WI38 (cell line): ENCODE results near the gene MC1R.
A peak's percentile ranks its signal among the peaks of the same experiment; 100 is the strongest.
"Not testable (repeated sequence)": the region's sequence is repeated elsewhere in the genome, so short reads cannot be mapped to it uniquely, and the experiment has no call there.

Source experiments
- H3K4me3 ChIP-seq: 2 replicates; pipeline ENCODE4 v1.5.1; 2011; ENCODE audit warnings: low read depth, mild to moderate bottlenecking, control low read depth, low read length
- CTCF ChIP-seq: IDR thresholded peaks from 2 replicates; pipeline ENCODE4 v1.5.1; 2012; ENCODE audit warnings: low read depth, mild to moderate bottlenecking, control low read depth, low read length

MC1R gene

DNA sequence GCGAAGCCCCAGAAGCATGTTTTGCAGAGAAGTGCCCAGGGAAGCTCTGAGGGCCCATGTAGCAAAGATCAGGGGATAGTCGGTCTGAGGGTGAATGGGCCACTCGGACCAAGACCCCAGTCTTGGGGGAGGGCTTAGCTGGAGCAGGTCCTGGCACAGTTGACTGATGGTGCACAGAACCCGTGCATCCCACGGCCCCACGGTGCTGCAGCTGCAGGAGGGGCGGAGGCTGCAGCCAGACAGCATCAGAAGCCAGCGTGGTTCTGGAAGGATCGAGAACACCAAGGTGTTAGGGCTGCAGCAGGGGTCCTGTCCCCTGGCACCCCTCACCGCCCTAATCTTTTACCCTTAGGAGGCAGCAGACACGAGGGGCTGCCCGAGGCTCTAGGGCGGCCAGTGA, 6.5 kb upstream of the MC1R start:
- no peak for TF ChIP-seq CTCF

GRCh38 chr16:89912627-89913026, 6.0 kb upstream of the MC1R start:
- no peak overlapping the region for H3K4me3 ChIP-seq
- no peak for TF ChIP-seq CTCF

More for the DNA sequence above, 6.5 kb upstream of the MC1R start:
- no peak overlapping the region for H3K4me3 ChIP-seq

DNA sequence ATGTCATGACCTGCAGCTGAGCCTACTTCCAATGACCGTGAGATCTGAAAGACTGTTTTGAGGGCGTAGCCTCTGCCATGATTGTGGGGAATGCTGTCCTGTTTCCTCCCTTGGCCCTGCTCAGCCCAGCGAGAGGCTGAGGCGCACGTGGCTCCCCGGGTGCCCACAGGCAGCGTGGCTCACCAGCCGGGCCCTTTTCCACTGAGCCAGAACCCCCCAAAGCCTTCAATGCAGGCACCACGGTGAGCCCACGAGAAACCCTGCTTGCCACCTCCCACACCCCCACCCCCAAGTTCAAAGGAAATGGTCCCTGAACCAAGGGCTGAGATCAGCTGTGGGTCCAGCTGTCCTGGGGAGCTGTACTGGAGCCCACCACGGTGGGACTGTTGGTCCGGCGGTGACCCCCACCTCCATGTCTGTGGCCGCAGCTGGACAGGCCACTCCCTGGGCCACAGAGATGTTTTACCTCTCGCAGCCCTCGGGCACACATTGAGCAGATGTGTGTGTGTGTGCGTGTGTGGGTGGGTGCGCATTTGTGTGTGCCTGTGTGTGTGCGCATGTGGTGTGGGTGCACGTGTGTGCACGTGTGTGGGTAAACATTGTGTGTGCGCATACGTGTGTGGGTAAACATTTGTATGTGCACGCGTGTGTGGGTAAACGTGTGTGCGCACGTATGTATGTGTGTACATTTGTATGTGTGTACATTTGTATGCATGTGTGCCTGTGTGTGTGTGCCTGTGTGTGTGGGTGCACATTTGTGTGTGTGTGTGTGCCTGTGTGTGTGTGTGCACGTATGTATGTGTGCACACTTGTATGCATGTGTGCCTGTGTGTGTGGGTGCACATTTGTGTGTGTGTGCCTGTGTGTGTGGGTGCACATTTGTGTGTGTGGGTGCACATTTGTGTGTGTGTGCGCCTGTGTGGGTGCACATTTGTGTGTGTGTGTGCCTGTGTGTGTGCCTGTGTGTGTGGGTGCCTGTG, 5.0 kb upstream of the MC1R start:
- TF ChIP-seq CTCF = no peak
- no peak overlapping the region for H3K4me3 ChIP-seq

- not testable (repeated sequence) for H3K4me3 ChIP-seq
These were observed 3.9 kb upstream of the MC1R start for GRCh38 chr16:89914642-89915285.

DNA sequence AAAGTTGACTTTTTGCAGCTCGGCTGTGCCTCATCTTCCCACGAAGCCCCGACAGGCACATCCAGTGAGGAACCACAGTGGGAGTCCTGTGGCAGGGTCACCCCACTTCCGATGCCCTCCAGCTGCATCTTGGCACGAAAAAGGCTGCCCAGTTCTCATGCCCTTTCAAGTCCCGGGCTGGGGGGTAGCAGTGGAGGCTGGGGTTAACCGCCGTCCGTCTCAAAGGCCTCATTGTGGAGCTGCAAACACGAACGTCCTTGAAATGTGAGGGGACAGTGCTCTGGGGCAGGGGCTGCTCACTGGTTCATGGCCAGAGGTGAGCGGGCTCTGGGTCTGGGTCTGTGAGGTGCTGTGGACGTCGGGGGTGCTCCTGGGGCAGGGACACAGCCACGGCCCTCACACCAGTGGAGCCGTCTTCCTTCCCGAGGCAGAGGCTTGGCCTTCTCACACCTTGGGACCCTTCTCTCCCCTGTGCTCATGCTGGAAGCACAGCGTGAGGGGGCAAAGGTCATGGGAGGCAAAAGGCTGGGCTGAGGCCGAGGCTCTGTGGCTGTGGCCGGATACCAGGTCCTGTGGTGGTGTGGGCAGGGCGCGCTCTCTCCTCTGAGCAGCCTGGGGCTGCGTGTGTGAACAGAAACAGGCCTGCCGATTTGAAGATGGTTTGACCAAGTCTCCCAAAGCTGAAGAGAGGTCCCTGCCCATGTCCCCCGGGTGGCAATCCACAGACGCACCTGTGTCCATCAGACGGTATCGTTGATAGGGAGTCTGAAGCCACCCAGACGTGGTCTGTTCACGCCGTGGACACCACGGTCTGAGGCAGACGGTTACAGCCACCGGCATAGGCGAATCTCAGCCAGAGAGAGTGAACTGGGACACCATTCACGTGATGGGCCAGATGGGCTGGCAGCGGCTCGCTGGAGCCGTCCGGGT, 3.1 kb upstream of the MC1R start:
- no peak for TF ChIP-seq CTCF
- no peak overlapping the region for H3K4me3 ChIP-seq

DNA sequence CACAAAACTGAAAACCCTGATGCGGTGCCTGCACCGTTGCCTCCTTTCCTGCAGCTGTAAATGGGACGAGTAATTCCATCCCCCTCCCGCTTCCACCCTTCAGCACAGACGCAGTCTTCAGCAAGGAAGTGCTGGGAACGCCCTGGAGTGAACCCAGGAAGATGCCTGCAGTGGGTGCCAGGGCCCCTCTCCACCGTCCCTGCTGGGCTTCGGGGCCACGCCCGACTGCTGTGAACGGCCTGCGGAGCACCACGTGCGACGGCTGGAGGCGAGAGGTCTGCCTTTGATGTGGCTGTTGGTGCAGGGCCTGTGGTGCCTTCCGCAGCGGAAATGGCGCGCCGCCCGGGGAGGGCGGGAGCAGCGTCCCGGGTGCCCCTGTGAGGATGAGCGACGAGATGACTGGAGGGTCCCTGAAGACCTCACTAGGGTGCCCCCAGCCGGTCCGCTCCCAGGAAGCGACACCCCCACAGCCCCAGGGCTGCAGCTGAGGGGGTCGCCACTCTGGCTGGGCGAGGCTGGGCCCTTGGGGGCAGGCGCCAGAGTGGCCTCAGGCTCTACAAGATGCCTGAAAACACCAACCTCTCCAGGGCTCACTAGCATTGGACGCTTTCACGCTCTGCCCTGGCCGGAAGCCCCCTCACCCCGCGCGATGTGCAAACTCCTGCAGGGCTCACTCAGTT, 749 bp upstream of the MC1R start:
- peak overlapping the region; percentile 51 for H3K4me3 ChIP-seq
- TF ChIP-seq CTCF = no peak
